A172 (cell line): ENCODE measurements around the gene OBSCN. TPM values are rescaled to one million over a fixed set of nuclear protein-coding genes. Genes with fewer than 3 reads are reported as not detected.
A peak's percentile ranks its signal among the peaks of the same experiment; 100 is the strongest.

ENCODE experiments used
- DNase-seq: peaks from one replicate; pipeline ENCODE4 v3.0.0-alpha.2; 2015; ENCODE audit warnings: low spot score
- total RNA-seq: library from RNA; depleted of rRNA; stranded (reverse); fragments of >200 nt; shearing (Covaris generic); gene quantifications from 2 replicates; pipeline ENCODE4 v1.2.3, GENCODE V29; 2014

The OBSCN gene
- total RNA-seq, 1 experiment from 2014 or later = 9.9 TPM

DNA sequence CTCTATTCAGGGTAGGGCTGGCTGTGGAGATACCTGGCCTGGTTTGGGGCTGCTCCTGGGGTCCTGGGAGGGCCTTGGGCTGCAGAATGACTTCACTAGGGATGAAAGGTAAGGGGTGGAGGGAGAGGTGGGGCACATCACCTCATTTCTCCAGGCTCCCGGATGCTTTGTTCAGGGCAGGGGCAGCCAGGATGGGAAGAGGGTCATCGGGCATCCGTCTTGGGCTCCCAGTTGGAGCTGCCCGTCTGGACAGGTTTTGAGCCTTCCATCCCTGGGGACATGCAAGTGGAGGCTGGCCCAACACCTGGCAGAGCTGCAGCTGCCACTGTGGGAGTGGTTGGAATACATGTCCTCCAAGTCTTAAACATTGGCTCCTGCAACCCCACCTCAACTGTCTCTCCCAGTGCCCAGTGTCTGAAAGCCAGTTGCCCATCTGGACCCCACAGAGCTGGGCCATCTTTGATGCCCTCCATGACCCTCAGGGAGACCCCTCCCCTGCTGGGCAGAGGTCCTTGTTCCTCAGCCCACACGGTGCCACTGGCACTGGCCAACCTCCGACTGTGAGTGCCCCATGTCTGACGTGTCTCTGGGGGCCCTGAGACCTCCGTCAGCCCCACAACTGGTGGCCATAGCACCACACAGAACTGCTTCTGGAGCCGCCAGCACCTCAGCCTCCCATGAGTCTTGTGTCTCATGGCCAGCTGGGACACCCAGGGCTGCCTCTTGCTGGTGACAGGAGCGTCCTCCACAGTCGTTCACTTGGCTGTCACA, 145.9 kb downstream of the OBSCN start:
- no peak for DNase-seq

DNA sequence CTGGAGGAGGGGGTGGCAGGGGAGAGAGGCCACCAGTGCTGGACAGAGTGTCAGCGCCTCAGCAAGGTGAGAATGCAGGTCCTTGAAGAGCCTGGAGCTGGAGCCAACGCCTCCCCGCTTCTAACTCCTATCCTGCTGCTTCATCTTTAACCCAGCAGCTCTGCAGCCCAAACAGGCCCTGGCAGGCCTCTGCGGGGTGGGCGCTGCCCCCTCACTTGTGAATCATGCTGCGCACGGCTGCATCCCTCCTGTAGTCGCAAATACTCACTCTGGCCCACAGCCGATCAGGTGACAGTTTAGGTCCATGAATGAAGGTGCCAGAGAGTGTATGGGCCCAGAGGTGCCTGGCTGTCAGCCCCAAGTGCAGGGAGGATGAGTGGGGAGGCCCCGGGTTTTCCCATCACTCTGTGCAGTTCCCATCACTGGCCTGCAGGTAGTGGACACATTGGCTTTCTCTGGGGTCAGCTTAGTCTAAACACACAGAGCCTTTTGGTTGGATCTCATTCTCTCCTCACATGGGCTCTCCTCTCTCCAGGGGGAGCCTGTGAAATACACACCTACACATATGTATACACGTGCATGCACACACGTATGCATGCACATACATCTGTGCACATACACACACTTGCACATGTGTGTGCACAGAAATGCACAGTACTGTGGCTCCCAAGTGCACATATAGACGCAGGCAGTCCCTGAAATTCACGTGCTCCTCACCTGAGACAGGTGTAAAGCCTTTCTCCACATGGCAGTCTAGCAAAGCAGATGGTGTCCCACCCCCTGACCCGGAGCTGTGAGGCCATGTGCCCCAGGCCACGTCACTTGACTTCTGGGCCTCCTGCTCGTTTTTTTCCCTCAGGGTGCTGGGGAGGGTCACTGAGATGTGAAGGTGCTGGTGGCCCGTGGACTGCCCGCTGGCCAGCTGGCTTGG, 146.8 kb downstream of the OBSCN start:
- no peak for DNase-seq

DNA sequence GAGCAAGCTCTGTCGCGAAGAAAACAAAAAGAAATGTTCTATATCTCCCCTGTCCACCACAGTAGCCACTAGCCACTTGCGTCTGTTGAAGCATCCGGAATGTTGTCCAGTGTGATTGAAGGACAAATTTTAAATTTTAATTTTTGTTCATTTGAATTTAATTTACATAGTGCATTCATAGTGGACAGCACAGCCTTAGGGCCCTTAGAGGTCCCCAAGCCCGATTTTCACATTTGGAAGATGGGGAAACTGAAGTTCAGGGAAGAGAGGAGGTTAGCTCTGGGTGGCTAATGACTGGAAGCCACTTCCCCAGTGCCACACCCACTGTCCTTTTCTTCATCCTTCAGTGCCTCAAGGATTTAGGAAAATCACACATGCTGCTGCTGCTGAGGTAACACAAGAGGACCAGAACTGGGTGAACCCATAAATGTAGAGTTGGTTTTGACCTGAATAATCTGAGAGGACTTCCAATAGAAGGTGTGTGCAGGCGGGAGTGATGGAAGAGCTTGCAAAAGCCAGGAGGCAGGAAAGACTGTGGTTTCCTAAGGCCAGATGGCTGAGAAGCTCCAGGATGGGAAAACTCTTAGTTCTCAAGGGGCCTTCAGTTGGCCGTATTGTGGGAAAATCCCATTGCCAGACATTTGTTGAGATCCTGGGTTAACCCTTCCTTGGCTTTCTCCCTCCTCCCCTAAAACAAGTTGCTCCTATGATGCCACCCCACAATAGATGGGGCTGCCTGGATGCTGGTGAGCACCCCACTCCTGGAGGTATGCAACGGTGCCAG, 149.2 kb downstream of the OBSCN start:
- DNase-seq = no peak

DNA sequence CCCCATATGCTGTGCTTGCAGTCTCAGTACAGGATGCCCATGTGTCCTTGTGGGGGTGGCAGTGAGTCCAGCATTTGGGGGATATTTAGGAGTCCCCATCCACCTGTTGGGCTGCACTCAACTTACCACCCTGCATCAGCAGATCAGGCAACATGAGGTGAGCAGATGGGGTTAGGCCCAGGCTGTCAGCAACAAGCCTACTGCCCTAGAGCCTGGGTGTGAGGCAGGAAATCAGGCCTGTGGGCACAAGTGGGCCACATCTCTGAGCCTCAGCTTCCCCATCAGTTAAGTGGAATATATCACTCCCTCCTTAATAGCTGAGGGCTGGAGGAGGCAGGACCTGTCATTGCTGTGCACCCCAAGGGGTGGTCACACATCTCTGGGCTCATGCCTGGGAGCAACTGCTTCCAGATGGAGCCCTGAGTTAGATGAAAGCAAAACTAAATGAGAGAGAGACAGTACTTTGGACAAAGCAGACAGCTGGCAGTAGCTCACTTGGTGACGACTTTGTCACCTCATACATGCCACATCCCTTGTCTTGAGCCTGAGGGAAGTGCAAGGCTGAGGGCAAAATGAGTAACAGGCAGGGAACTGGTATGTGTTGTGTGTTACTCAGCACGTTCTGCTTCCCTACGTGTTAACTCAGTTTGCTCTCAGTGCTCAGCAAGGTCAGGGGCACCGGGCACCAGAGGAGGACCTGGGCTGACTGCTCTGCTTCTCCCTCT, 150.4 kb downstream of the OBSCN start:
- no peak for DNase-seq

DNA sequence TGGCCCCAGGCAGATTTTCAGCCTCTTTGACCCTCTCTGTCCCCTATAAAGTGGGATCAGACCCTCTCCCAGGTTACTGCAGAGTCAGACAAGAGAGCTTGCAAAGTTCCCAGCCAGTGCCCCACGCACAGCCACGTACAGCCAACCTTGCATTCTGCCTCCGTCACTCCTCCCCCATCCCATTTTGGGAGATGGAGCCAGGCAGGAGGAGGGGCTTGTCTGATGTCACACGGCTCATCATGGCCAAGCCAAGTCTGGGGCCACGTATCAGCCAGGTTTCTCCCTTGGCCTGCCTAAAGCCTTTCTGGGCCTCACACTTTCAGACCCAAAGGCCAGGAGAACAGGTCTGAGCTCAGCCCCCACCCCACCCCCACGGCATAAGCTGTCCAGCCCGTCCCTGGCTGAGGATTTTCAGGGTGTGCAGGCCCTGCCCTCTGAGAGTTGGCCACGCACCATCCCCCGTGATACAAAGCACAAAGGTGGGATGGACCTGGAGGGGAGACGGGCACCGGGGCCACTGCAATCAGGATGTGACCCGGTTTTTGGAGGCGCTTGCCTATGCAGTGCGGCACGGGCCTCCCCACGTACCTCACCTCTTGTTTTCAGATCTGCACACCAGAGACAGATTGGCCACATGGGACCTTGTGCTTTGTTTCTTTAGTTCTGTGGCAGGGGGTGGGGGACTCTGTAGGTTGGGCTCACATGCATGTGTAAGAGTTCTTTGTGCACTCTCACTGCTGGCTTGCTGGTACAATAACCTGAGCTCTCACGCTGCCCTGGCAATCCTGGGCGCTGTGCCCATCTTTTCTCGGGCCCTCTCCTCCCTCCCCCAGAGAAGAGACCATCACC, 151.1 kb downstream of the OBSCN start:
- no peak for DNase-seq

DNA sequence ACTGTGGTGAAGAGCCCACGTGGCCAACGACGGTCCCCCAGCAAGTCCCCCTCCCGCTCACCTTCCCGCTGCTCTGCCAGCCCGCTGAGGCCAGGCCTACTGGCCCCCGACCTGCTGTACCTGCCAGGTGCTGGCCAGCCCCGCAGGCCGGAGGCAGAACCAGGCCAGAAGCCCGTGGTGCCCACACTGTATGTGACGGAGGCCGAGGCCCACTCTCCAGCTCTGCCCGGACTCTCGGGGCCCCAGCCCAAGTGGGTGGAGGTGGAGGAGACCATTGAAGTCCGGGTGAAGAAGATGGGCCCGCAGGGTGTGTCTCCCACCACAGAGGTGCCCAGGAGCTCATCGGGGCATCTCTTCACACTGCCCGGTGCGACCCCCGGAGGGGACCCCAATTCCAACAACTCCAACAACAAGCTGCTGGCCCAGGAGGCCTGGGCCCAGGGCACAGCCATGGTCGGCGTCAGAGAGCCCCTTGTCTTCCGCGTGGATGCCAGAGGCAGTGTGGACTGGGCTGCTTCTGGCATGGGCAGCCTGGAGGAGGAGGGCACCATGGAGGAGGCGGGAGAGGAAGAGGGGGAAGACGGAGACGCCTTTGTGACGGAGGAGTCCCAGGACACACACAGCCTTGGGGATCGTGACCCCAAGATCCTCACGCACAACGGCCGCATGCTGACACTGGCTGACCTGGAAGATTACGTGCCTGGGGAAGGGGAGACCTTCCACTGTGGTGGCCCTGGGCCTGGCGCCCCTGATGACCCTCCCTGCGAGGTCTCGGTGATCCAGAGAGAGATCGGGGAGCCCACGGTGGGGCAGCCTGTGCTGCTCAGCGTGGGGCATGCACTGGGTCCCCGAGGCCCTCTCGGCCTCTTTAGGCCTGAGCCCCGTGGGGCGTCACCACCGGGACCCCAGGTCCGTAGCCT, 152.0 kb downstream of the OBSCN start:
- no peak for DNase-seq

DNA sequence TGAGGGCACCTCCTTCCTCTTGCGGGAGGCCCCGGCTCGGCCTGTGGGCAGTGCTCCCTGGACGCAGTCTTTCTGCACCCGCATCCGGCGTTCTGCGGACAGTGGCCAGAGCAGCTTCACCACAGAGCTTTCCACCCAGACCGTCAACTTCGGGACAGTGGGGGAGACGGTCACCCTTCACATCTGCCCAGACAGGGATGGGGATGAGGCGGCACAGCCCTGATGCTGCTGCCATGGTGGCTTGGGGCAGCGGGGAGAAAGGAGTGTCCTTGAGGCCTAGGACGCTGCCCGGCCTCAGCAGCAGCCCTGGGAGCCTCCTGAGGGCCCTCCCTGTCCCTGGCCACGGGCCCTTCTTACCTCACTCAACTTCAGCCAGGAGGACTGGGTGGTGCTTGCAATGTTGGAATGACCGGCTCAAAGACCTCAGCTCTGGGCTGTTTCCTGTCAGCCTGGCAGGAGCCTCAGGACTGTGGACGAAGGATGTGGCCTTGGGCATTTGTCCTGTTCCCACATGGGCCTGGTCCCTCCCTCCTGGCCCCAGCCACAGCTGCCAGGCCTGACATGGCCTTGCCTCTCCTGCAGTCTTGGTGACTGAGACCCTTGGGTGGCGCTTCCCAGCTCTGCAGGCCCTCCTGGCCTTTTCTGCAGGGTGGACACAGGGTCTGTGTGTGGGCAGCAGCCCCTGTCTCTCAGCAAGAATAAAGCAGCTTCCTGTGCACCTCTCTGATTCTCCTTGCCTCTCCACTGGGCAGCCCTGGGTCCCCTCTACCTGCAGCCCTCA, 152.9 kb downstream of the OBSCN start:
- peak; percentile 36 for DNase-seq

DNA sequence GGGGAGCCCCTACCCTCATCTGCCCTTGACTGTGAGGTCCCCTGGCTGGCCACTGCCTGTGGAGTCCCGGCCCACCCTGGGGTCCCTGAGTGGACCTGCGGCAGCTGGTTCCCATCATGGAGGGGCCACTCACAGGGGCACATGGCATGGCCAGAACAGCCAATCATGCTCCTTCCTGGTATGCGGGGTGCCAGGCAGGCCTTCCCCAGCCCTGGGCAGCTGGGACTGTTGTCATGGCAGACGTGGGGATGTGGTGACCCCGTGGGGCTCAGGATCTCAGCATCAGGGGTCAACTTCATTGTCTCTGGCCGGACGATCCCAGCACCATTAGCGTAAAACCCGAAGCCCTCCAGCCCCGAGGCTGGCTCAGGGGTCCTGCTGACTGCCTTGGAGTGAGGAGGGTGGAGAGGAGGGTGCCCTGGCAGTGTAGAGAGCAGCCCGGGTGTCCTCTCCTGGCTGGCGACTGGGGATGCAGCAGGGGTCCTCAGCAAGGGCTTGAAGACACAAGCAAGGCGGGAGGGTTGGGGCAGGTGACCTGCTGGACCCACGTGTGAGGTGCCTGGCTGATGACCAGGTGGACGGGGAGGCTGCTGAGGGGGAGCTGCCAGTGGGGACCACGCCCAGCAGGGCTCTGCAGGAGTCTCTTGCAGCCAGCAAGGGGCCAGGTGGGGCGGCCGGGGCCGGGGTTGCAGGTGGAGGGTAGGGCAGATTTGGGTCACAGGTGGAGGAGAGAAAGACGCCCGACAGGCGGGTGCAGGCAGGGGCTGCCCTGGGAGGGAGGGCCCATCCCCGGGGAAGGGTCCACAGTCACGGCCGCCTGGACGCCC, 153.7 kb downstream of the OBSCN start:
- no peak for DNase-seq

DNA sequence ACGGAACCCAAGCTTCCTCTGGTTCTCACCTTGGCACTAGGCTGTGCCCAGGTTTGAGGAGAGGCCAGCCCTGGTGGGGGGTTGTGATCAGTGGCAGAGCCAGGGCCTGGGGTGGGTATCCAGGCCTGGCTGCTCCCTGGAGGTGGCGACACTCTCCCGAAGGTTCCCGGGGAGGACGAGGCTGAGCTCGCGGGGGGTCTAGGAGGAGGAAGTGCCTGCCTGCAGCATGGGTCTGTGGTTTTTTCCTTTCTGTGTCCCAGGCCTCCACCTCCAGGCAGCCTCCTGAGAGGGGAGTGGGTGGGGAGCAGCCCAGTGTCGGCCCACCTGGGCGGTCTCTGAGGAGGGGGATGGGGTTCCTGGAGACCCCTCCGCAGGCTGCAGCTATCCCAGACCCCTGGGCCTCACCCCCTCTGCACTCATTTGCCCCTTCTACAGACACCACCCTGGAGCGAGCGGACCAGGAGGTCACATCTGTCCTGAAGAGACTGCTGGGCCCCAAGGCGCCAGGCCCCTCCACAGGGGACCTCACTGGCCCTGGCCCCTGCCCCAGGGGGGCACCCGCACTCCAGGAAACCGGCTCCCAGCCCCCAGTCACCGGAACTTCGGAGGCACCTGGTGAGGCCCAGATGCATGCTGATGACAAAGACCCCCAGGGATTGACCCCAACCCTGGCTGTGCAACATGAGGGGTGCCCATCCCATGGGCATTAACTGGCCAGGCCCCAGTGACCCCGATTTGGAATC, 154.5 kb downstream of the OBSCN start:
- no peak for DNase-seq

DNA sequence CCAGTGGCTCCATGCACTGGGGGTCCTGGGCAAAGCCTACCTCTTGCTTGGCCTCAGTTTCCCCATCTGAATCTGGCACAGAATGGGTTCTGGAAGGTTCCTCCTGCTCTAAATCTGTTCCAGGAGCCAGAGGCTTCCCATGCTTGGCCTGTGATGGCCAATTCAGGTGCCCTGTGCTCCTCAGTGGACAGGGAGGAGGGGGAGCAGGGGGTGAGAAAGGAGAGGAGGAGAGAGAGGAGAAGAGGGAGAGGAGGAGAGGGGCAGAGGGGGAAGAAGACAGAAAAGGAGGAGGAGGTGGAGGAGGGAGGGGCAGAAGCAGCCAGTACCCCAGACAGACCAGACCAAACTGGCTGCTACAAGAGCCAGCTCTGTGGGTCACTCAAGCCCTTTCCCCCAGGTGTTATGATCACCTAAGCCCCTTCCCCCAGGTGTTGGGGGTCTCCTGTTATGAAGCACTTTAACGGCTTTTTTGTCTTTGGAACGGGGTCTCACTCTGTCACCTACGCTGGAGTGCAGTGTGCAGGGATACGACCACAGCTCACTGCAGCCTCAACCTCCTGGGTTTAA, 155.1 kb downstream of the OBSCN start:
- no peak for DNase-seq

DNA sequence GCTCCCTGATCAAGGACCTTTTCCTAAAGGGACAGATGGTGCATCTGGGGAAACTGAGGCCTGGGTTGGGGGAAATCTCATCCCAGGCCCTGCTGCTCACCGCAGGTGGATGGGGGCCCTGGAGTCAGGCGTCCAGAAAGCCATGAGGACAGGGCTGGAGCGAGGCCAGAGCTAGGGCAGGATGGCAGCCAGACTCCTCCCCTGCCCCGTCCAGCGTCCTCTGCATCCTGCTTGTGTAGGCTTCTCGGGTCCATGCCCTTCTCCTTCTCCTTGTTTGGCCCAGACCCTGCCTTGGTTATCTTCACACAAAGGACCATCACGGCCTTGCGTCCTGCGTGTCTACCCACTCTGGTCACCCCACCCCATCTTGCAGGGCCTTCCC, 155.8 kb downstream of the OBSCN start:
- no peak for DNase-seq

DNA sequence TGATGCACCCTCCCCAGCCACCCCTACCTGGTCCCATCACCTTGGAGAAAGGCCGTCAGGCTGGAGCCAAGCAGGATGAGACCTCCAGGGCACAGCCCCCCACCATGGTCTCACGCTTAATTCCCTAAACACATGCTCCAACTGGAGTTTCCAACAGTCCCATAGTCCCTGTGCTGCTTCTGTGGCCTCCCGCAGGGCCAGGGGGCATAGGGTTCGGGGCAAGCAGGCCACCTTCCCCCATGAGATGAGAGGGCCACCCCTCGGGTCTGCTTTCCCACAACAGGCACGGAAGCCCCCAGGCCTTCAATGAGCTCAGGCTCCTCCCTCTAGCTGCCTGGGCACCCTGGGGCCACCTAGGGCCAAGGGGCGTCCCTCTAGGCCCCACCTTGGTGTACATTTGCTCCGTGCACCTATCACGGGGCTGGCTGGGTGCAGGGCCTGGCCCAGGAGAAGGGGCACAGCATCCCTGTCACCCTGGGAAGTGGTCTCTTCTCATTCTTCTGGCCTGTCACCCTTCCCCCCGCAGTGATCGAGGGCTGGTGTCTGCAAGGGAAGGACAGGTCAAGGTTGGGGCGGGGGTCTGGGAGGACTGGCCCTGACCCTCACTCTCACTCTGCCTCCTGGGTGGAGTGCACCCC, 156.3 kb downstream of the OBSCN start:
- DNase-seq = no peak

DNA sequence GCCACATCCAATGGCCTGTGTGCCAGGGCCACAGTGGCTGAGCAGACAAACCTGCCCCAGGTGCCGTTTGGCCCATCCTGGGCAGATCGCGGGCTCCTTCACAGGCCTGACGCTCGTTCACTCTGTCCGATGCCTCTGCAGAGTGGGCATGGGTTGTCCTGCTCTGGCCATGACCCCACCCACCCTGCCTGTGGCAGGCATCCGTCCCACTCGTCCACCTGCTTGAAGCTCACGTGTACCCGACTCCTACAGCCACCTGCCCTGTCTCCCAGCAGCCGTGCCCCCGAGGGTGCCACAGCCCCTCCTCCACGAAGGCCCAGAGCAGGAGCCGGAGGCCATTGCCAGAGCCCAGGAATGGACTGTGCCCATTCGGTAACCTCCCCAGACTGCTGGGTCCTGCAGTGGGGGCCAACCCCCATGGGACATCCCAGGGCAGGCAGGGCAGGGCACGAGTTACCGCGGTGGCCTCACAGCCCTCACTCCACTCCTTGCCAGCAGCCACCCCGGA, 156.9 kb downstream of the OBSCN start:
- DNase-seq = no peak

DNA sequence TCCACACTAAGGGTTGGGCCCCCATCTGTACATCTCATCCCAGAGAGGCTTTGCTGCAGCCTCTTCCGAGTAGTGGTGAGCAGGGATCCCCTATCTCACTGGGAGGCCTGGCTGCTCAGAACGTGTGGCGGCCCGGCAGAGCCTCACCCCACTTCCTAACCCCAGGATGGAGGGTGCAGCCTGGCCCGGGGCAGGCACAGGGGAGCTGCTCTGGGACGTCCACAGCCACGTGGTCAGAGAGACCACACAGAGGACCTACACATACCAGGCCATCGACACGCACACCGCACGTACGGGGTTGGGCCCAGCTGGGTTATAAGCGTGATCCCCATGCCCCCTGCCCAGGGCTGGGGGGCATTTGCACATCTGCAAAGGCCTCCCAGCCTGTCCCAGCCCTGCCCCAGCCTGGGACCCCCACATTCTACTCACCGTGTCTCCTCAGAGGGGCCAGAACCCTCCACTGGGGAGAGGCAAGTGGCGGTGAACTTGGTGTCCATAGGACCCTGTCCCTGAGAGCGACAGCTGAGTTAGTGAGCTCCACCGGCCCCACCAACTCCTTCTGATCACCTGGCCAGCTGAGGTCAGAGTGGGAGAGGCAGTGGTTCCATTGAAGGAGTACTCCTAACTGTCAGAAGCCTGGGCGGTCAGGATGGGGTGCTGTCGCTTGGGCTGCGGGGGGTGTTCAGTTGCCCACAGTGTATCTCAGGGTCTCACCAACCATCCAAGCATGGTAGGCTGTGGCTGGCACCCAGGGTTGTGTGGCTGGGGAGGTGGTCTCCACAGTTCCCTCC, 157.6 kb downstream of the OBSCN start:
- no peak for DNase-seq
